HG03520 (cell line): ENCODE measurements around the gene PAX7.
"Not testable (repeated sequence)": the region's sequence is repeated elsewhere in the genome, so short reads cannot be mapped to it uniquely, and the experiment has no call there.

Experiments
- ATAC-seq: cut with Tn5 transposase; IDR thresholded peaks from one replicate; pipeline ENCODE4 v1.9.1; 2021; ENCODE audit warnings: mild to moderate bottlenecking, moderate library complexity; ENCODE audit not compliant: unreplicated experiment

The PAX7 gene

GRCh38 chr1:18724801-18725200 is 94.2 kb downstream of the PAX7 start:
- ATAC-seq, result no peak

GRCh38 chr1:18725231-18725895 is 94.7 kb downstream of the PAX7 start:
- no peak for ATAC-seq

- ATAC-seq, result no peak
Observed at GRCh38 chr1:18726368-18726767, 95.7 kb downstream of the PAX7 start.

GRCh38 chr1:18727956-18728355 is 97.3 kb downstream of the PAX7 start:
- no peak for ATAC-seq

GRCh38 chr1:18730321-18730720 is 99.7 kb downstream of the PAX7 start:
- ATAC-seq, result no peak

GRCh38 chr1:18731148-18731547 is 100.5 kb downstream of the PAX7 start:
- ATAC-seq, result no peak

GRCh38 chr1:18731591-18732235 is 101.1 kb downstream of the PAX7 start:
- no peak for ATAC-seq

- ATAC-seq, result no peak
Observed at GRCh38 chr1:18732686-18733085, 102.0 kb downstream of the PAX7 start.

GRCh38 chr1:18734001-18734400 is 103.4 kb downstream of the PAX7 start:
- no peak for ATAC-seq

GRCh38 chr1:18734461-18735223 is 104.0 kb downstream of the PAX7 start:
- ATAC-seq, result no peak

- no peak for ATAC-seq
Observed at GRCh38 chr1:18735224-18735997, 104.8 kb downstream of the PAX7 start.

- no peak for ATAC-seq
Observed at GRCh38 chr1:18736958-18737357, 106.3 kb downstream of the PAX7 start.

- ATAC-seq, result no peak
Observed at GRCh38 chr1:18738126-18738525, 107.5 kb downstream of the PAX7 start.

- no peak for ATAC-seq
Observed at GRCh38 chr1:18738617-18739016, 108.0 kb downstream of the PAX7 start.

- no peak for ATAC-seq
Observed at GRCh38 chr1:18739408-18739807, 108.8 kb downstream of the PAX7 start.

GRCh38 chr1:18739897-18740296 is 109.3 kb downstream of the PAX7 start:
- no peak for ATAC-seq

GRCh38 chr1:18740617-18741016 is 110.0 kb downstream of the PAX7 start:
- ATAC-seq, result no peak

- ATAC-seq, result no peak
Observed at GRCh38 chr1:18743233-18743632, 112.6 kb downstream of the PAX7 start.

GRCh38 chr1:18744381-18744780 is 113.7 kb downstream of the PAX7 start:
- ATAC-seq, result not testable (repeated sequence)

GRCh38 chr1:18746981-18747380 is 116.3 kb downstream of the PAX7 start:
- no peak for ATAC-seq

- no peak for ATAC-seq
Observed at GRCh38 chr1:18747671-18748070, 117.0 kb downstream of the PAX7 start.
